GM19043 (cell line): ENCODE measurements around the gene GRM7.

Experiments used
- ATAC-seq: cut with Tn5 transposase; IDR thresholded peaks from one replicate; pipeline ENCODE4 v1.9.1; 2021; ENCODE audit warnings: low read depth; ENCODE audit not compliant: unreplicated experiment

The GRM7 gene

GRCh38 chr3:7621651-7622050 lies 760.7 kb downstream of the GRM7 start:
- no peak for ATAC-seq

- no peak for ATAC-seq
Measured at GRCh38 chr3:7625021-7625420, 764.1 kb downstream of the GRM7 start.

GRCh38 chr3:7630351-7630911 lies 769.5 kb downstream of the GRM7 start:
- no peak for ATAC-seq

- ATAC-seq: no peak
Measured at GRCh38 chr3:7630925-7631324, 770.0 kb downstream of the GRM7 start.

- ATAC-seq: no peak
Measured at GRCh38 chr3:7632305-7632704, 771.4 kb downstream of the GRM7 start.

- ATAC-seq: no peak
Measured at GRCh38 chr3:7637694-7638093, 776.8 kb downstream of the GRM7 start.

- ATAC-seq: no peak
Measured at GRCh38 chr3:7638103-7638502, 777.2 kb downstream of the GRM7 start.

GRCh38 chr3:7640787-7641186 lies 779.9 kb downstream of the GRM7 start:
- no peak for ATAC-seq

- ATAC-seq: no peak
Measured at GRCh38 chr3:7646851-7647250, 785.9 kb downstream of the GRM7 start.

- no peak for ATAC-seq
Measured at GRCh38 chr3:7650466-7650865, 789.6 kb downstream of the GRM7 start.

GRCh38 chr3:7651274-7651673 lies 790.4 kb downstream of the GRM7 start:
- no peak for ATAC-seq

GRCh38 chr3:7657214-7658112 lies 796.5 kb downstream of the GRM7 start:
- no peak for ATAC-seq

GRCh38 chr3:7658294-7658693 lies 797.4 kb downstream of the GRM7 start:
- ATAC-seq: no peak

GRCh38 chr3:7659079-7659478 lies 798.2 kb downstream of the GRM7 start:
- ATAC-seq: no peak

GRCh38 chr3:7663771-7664170 lies 802.9 kb downstream of the GRM7 start:
- ATAC-seq: no peak

- ATAC-seq: no peak
Measured at GRCh38 chr3:7667774-7668173, 806.9 kb downstream of the GRM7 start.

GRCh38 chr3:7669641-7670040 lies 808.7 kb downstream of the GRM7 start:
- no peak for ATAC-seq

GRCh38 chr3:7678521-7678920 lies 817.6 kb downstream of the GRM7 start:
- no peak for ATAC-seq

- no peak for ATAC-seq
Measured at GRCh38 chr3:7682822-7683229, 821.9 kb downstream of the GRM7 start.

- no peak for ATAC-seq
Measured at GRCh38 chr3:7683426-7683825, 822.5 kb downstream of the GRM7 start.

GRCh38 chr3:7684182-7684715 lies 823.3 kb downstream of the GRM7 start:
- ATAC-seq: no peak
